Measurements from ENCODE around the gene PSMG4.

Gene PSMG4

GRCh38 chr6:3227363-3228045, 31.2 kb upstream of the PSMG4 start, which contains the start of gene TUBB2B (continued):
- TF ChIP-seq ZNF138 (tag by site-specific recombination; IDR thresholded peaks at IDR 0.05; ENCODE audit: borderline replicate concordance) (no peak), KLF8 (tag by site-specific recombination; IDR thresholded peaks at IDR 0.05) (peak; percentile 58), ZBTB21 (tag by site-specific recombination; IDR thresholded peaks at IDR 0.05) (peak; percentile 46), ZNF596 (tag by site-specific recombination; IDR thresholded peaks at IDR 0.05) (0 out of 2 replicates have a peak, but pooled peaks have one; percentile 26), ZBTB6 (tag by site-specific recombination; IDR thresholded peaks at IDR 0.05) (no peak), PATZ1 (tag by site-specific recombination; IDR thresholded peaks at IDR 0.05) (peak; percentile 100), ZNF654 (tag by site-specific recombination; IDR thresholded peaks at IDR 0.05; ENCODE audit: low read depth) (no peak), ZNF112 (tag by site-specific recombination; IDR thresholded peaks at IDR 0.05) (no peak), ZBTB49 (tag by site-specific recombination; IDR thresholded peaks at IDR 0.05; ENCODE audit: low read depth) (no peak), ZNF366 (tag by site-specific recombination; conservative IDR thresholded peaks at IDR 0.05) (0 out of 2 replicates have a peak, but pooled peaks have one; percentile 55), ZNF621 (tag by site-specific recombination; IDR thresholded peaks at IDR 0.05) (no peak), ZNF658 (tag by site-specific recombination; IDR thresholded peaks at IDR 0.05) (no peak), ZNF211 (tag by site-specific recombination; IDR thresholded peaks at IDR 0.05; ENCODE audit: low read depth) (no peak), ZNF394 (tag by site-specific recombination; IDR thresholded peaks at IDR 0.05; ENCODE audit: borderline replicate concordance) (peak; percentile 100), SCRT1 (tag by site-specific recombination; IDR thresholded peaks at IDR 0.05; ENCODE audit: borderline replicate concordance) (no peak), ZSCAN5A (tag by site-specific recombination; IDR thresholded peaks at IDR 0.05) (0 out of 2 replicates have a peak, but pooled peaks have one; percentile 20), BCL11A (tag by site-specific recombination; IDR thresholded peaks at IDR 0.05; ENCODE audit: low read depth) (peak; percentile 39; the same call in 1 of the 2 replicates), PRDM10 (tag by site-specific recombination; IDR thresholded peaks at IDR 0.05) (peak; percentile 78), ZNF133 (tag by site-specific recombination; IDR thresholded peaks at IDR 0.05) (0 out of 2 replicates have a peak, but pooled peaks have one; percentile 23), ZNF140 (tag by site-specific recombination; IDR thresholded peaks at IDR 0.05) (no peak), ZSCAN16 (tag by site-specific recombination; IDR thresholded peaks at IDR 0.05) (no peak), GLI2 (tag by site-specific recombination; IDR thresholded peaks at IDR 0.05; ENCODE audit: borderline replicate concordance, low read depth) (no peak), ZNF169 (tag by site-specific recombination; IDR thresholded peaks at IDR 0.05) (no peak), HIC1 (tag by site-specific recombination; IDR thresholded peaks at IDR 0.05) (no peak), ZBTB17 (tag by site-specific recombination; IDR thresholded peaks at IDR 0.05) (peak; percentile 53; the same call in 1 of the 2 replicates), ZNF558 (tag by site-specific recombination; IDR thresholded peaks at IDR 0.05) (no peak)

Data from HEK293 (cell line).